GM18907 (cell line): ENCODE results near the gene ELMO1.

ENCODE experiments used
- ATAC-seq: cut with Tn5 transposase; IDR thresholded peaks from one replicate; pipeline ENCODE4 v1.9.1; 2021; ENCODE audit warnings: mild to moderate bottlenecking, moderate library complexity; ENCODE audit not compliant: unreplicated experiment

The ELMO1 gene

GRCh38 chr7:37320140-37320847 lies 128.4 kb downstream of the ELMO1 start:
- no peak for ATAC-seq

- no peak for ATAC-seq
These were observed 130.1 kb downstream of the ELMO1 start for GRCh38 chr7:37318541-37318940.

GRCh38 chr7:37315772-37316715 lies 132.6 kb downstream of the ELMO1 start:
- peak; percentile 52 for ATAC-seq

GRCh38 chr7:37312608-37313007 lies 136.1 kb downstream of the ELMO1 start:
- ATAC-seq, result no peak

- ATAC-seq, result peak; percentile 44
These were observed 137.3 kb downstream of the ELMO1 start for GRCh38 chr7:37311355-37311754.

- ATAC-seq, result peak; percentile 45
These were observed 138.2 kb downstream of the ELMO1 start for GRCh38 chr7:37310327-37311080.

GRCh38 chr7:37309493-37309892 lies 139.2 kb downstream of the ELMO1 start:
- no peak for ATAC-seq

- no peak for ATAC-seq
These were observed 143.7 kb downstream of the ELMO1 start for GRCh38 chr7:37304921-37305320.

GRCh38 chr7:37297546-37297945 lies 151.1 kb downstream of the ELMO1 start:
- no peak for ATAC-seq

GRCh38 chr7:37295401-37295800 lies 153.3 kb downstream of the ELMO1 start:
- ATAC-seq, result no peak

GRCh38 chr7:37290731-37291130 lies 157.9 kb downstream of the ELMO1 start:
- no peak for ATAC-seq

- no peak for ATAC-seq
These were observed 158.9 kb downstream of the ELMO1 start for GRCh38 chr7:37289781-37290180.

- ATAC-seq, result no peak
These were observed 159.3 kb downstream of the ELMO1 start for GRCh38 chr7:37289367-37289766.

- peak; percentile 53 for ATAC-seq
These were observed 161.4 kb downstream of the ELMO1 start for GRCh38 chr7:37287131-37287855.

- peak; percentile 28 for ATAC-seq
These were observed 162.2 kb downstream of the ELMO1 start for GRCh38 chr7:37286454-37286832.

GRCh38 chr7:37285706-37286453 lies 162.8 kb downstream of the ELMO1 start:
- peak; percentile 44 for ATAC-seq

GRCh38 chr7:37284805-37285231 lies 163.8 kb downstream of the ELMO1 start:
- ATAC-seq, result peak; percentile 34

GRCh38 chr7:37284285-37284684 lies 164.4 kb downstream of the ELMO1 start:
- ATAC-seq, result no peak

- no peak for ATAC-seq
These were observed 164.9 kb downstream of the ELMO1 start for GRCh38 chr7:37283716-37284115.

- no peak for ATAC-seq
These were observed 165.7 kb downstream of the ELMO1 start for GRCh38 chr7:37282927-37283326.
